GM18519 (cell line): ENCODE measurements around the gene PYGL.
A peak's percentile ranks its signal among the peaks of the same experiment; 100 is the strongest.
"Not testable (repeated sequence)": the region's sequence is repeated elsewhere in the genome, so short reads cannot be mapped to it uniquely, and the experiment has no call there.

ENCODE experiments used
- ATAC-seq: cut with Tn5 transposase; IDR thresholded peaks from one replicate; pipeline ENCODE4 v1.9.1; 2021; ENCODE audit warnings: mild to moderate bottlenecking, moderate library complexity; ENCODE audit not compliant: unreplicated experiment, low FRiP score

Gene PYGL

GRCh38 chr14:50929506-50929905 lies 14.8 kb downstream of the PYGL start:
- no peak for ATAC-seq

GRCh38 chr14:50928002-50928635 lies 16.2 kb downstream of the PYGL start:
- peak; percentile 51 for ATAC-seq

- no peak for ATAC-seq
These were observed 17.4 kb downstream of the PYGL start for GRCh38 chr14:50926851-50927386.

- no peak for ATAC-seq
These were observed 19.4 kb downstream of the PYGL start for GRCh38 chr14:50924843-50925242.

GRCh38 chr14:50924236-50924635 lies 20.0 kb downstream of the PYGL start:
- ATAC-seq, result no peak

- no peak for ATAC-seq
These were observed 21.5 kb downstream of the PYGL start for GRCh38 chr14:50922803-50923202.

GRCh38 chr14:50920482-50921230 lies 23.6 kb downstream of the PYGL start:
- ATAC-seq, result no peak

- ATAC-seq, result not testable (repeated sequence)
These were observed 24.8 kb downstream of the PYGL start for GRCh38 chr14:50919524-50919923.

GRCh38 chr14:50917449-50917848 lies 26.8 kb downstream of the PYGL start:
- no peak for ATAC-seq

GRCh38 chr14:50910495-50911420 lies 33.5 kb downstream of the PYGL start:
- no peak for ATAC-seq

GRCh38 chr14:50906326-50907065 lies 37.8 kb downstream of the PYGL start:
- ATAC-seq, result no peak

- ATAC-seq, result no peak
These were observed 39.6 kb downstream of the PYGL start for GRCh38 chr14:50904719-50905118.

GRCh38 chr14:50901361-50901760 lies 42.9 kb downstream of the PYGL start:
- ATAC-seq, result no peak

GRCh38 chr14:50897658-50898175 lies 46.6 kb downstream of the PYGL start:
- ATAC-seq, result no peak

- ATAC-seq, result not testable (repeated sequence)
These were observed 47.3 kb downstream of the PYGL start for GRCh38 chr14:50897005-50897404.

GRCh38 chr14:50896421-50896820 lies 47.9 kb downstream of the PYGL start:
- not testable (repeated sequence) for ATAC-seq

- ATAC-seq, result no peak
These were observed 52.0 kb downstream of the PYGL start for GRCh38 chr14:50892255-50892654.

- no peak for ATAC-seq
These were observed 56.8 kb downstream of the PYGL start for GRCh38 chr14:50887476-50887875.

GRCh38 chr14:50883827-50884197 lies 60.5 kb downstream of the PYGL start:
- no peak for ATAC-seq
